ENCODE measurements around the gene CATSPERZ. TPM values are rescaled to one million over a fixed set of nuclear protein-coding genes. Genes with fewer than 3 reads are reported as not detected.
"Not testable (repeated sequence)": the region's sequence is repeated elsewhere in the genome, so short reads cannot be mapped to it uniquely, and the experiment has no call there.

CATSPERZ gene
- total RNA-seq, 8 experiments from 2014 or later = 0.76 to 1.9 (median 1.2) TPM; not detected in 3

DNA sequence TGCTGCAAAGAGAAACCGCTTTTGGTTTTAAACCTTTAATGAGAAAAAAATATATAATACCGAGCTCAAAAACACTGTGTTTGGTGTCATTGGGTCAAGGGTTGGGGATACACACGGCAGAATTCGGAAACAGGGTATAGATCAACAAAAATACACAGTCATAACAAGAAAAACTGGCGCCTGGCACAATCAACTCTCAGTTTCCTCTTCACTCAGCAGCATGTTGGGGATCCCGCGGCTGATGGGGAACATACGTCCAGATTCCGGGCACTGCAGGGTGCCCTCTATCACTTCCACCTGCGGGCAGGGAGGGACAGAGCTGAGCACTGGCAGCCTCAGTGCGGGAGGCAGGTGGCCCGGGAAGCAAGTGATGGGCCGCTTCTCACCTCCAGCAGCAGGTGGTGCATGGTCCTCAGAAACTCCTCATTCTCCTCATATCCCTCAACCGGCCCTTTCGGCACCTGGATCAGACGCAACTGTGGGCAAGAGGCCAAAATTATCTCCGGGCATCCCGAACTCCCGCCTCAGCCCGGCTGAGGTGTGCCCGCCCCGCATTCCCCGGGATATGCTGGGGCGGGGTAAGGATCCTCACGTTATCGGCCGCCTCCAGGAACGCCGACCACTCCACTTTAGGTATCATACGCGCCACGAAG is 16.6 kb downstream of the CATSPERZ start:
- in situ Hi-C loops (cut with MboI; ENCODE audit: low pct_unique_long_range_greater_than_20kb in 2 of 9, low sequenced_read_pairs in 9 of 9, unreplicated experiment in 9 of 9) = no loop called here
- Histone ChIP-seq H3K4me3 (peak overlapping the region; percentile 43 to 84 (median 57)), H3K27ac (peak overlapping the region; percentile 79 to 99), H3K4me1 (replicated peaks in 1 of 2) (peaks cover 11 to 12% of the 10 kb centered on the region in 2 donors)
- WGBS, 10 experiments = 0 to 83% (median 20%) methylated on average over 1 to 16 of the region's 32 CpGs; no CpG with 5 or more reads in 3 of the 10 experiments
- peak in 3 of 8 experiments; percentile 0 to 6 (median 0) for ATAC-seq (replicated peaks in 6 of 8)

- Histone ChIP-seq H3K4me3 (peak within 1 kb of the TSS; percentile 43 to 84 (median 57)), H3K27ac (peak within 1 kb of the TSS; percentile 99), H3K4me1 (replicated peaks in 1 of 2) (peaks cover 11 to 12% of the 10 kb centered on the region in 2 donors)
- peak; percentile 65 to 87 (median 80) for ATAC-seq (replicated peaks in 6 of 8)
- in situ Hi-C loops (cut with MboI; ENCODE audit: low pct_unique_long_range_greater_than_20kb in 2 of 9, low sequenced_read_pairs in 9 of 9, unreplicated experiment in 9 of 9) = no loop called here
- 0 to 1% (median 0%) methylated on average over 4 to 27 of the region's 43 CpGs; no CpG with 5 or more reads in 4 of the 10 experiments for WGBS, 10 experiments
Measured at GRCh38 chr11:64317325-64317960, 17.3 kb downstream of the CATSPERZ start, which contains the start of gene TRMT112. Gene TRMT112, minus strand, starts transcription at chr11:64317559. Its CDS starts 33 bp downstream, at chr11:64317526.

DNA sequence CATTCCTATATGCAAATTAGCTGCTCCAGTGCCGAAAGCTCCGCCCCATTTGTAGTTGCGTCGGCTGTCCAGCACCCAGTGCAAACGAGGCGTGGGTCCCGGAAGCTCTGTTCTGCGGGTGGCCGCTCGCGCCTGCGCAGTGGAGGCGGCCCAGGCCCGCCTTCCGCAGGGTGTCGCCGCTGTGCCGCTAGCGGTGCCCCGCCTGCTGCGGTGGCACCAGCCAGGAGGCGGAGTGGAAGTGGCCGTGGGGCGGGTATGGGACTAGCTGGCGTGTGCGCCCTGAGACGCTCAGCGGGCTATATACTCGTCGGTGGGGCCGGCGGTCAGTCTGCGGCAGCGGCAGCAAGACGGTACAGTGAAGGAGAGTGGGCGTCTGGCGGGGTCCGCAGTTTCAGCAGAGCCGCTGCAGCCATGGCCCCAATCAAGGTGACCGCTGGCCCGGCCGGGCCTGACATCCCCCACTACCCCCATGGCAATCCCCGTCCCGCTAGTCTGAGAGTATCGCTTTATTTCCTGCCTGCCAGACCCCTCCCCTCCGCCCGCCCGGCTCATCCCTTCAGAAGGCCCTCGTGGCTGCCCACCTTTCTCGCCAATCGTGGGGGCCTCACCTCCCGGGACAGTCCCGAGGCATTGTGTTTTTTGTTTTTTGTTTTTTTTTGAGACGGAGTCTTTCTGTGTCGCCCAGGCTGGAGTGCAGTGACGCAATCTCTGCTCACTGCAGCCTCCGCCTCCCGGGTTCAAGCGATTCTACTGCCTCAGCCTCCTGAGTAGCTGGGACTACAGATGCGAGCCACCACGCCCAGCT is 18.0 kb downstream of the CATSPERZ start, which contains the start of gene PRDX5:
TSS of gene PRDX5 (plus strand) at position 161 of the 805 bp plus-strand sequence. CDS start at position 256, 95 bp downstream.
- H3K4me1 ChIP-seq (replicated peaks in 1 of 2) = peaks cover 11 to 12% of the 10 kb centered on the region in 2 donors
- WGBS, 10 experiments = 0 to 2% (median 0%) methylated on average over 2 to 20 of the region's 61 CpGs; no CpG with 5 or more reads in 5 of the 10 experiments
- in situ Hi-C loops (cut with MboI; ENCODE audit: low pct_unique_long_range_greater_than_20kb in 2 of 9, low sequenced_read_pairs in 9 of 9, unreplicated experiment in 9 of 9) = no loop called here
- peak within 1 kb of the TSS; percentile 43 to 84 (median 57) for H3K4me3 ChIP-seq
- H3K27ac ChIP-seq = peak within 1 kb of the TSS; percentile 99
- ATAC-seq (replicated peaks in 6 of 8) = peak; percentile 60 to 90 (median 85)

GRCh38 chr11:64318766-64319761 is 18.9 kb downstream of the CATSPERZ start:
- in situ Hi-C loops (cut with MboI; ENCODE audit: low pct_unique_long_range_greater_than_20kb in 2 of 9, low sequenced_read_pairs in 9 of 9, unreplicated experiment in 9 of 9) = no loop called here
- Histone ChIP-seq H3K27ac (peak overlapping the region; percentile 99), H3K4me1 (replicated peaks in 1 of 2) (peaks cover 11 to 12% of the 10 kb centered on the region in 2 donors), H3K4me3 (peak overlapping the region; percentile 43 to 84 (median 57))
- no peak for ATAC-seq (replicated peaks in 6 of 8)
- 50 to 100% (median 78%) methylated on average over 1 to 5 of the region's 19 CpGs; no CpG with 5 or more reads in 5 of the 10 experiments for WGBS, 10 experiments

GRCh38 chr11:64320556-64320955 is 20.4 kb downstream of the CATSPERZ start:
- H3K4me1 ChIP-seq (replicated peaks in 1 of 2) = peaks cover 11 to 12% of the 10 kb centered on the region in 2 donors
- WGBS, 10 experiments = 88 to 100% (median 93%) methylated on average over 2 to 6 of the region's 7 CpGs; no CpG with 5 or more reads in 6 of the 10 experiments
- no peak for ATAC-seq (replicated peaks in 6 of 8)

DNA sequence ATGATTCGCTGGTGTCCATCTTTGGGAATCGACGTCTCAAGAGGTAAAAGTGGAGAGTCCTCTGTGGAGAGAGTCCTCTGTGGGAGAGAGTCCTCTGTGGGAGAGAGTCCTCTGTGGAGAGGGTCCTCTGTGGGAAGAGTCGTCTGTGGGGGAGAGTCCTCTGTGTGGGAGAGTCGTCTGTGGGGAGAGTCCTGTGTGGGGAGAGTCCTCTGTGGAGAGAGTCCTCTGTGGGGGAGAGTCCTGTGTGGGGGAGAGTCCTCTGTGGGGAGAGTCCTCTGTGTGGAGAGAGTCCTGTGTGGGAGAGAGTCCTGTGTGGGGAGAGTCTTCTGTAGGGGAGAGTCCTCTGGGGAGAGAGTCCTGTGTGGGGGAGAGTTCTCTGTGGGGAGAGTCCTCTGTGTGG is 20.9 kb downstream of the CATSPERZ start:
- peaks cover 11 to 12% of the 10 kb centered on the region in 2 donors for H3K4me1 ChIP-seq (replicated peaks in 1 of 2)
- no peak overlapping the region for H3K4me3 ChIP-seq
- in situ Hi-C loops (cut with MboI; ENCODE audit: low pct_unique_long_range_greater_than_20kb in 2 of 9, low sequenced_read_pairs in 9 of 9, unreplicated experiment in 9 of 9) = no loop called here
- no peak for ATAC-seq (replicated peaks in 6 of 8)
- 80 to 95% (median 92%) methylated on average over 1 to 3 of the region's 5 CpGs; no CpG with 5 or more reads in 6 of the 10 experiments for WGBS, 10 experiments
- H3K27ac ChIP-seq = no peak overlapping the region

More at GRCh38 chr11:64320556-64320955, 20.4 kb downstream of the CATSPERZ start:
- H3K27ac ChIP-seq = no peak overlapping the region
- in situ Hi-C loops (cut with MboI; ENCODE audit: low pct_unique_long_range_greater_than_20kb in 2 of 9, low sequenced_read_pairs in 9 of 9, unreplicated experiment in 9 of 9) = no loop called here
- no peak overlapping the region for H3K4me3 ChIP-seq

DNA sequence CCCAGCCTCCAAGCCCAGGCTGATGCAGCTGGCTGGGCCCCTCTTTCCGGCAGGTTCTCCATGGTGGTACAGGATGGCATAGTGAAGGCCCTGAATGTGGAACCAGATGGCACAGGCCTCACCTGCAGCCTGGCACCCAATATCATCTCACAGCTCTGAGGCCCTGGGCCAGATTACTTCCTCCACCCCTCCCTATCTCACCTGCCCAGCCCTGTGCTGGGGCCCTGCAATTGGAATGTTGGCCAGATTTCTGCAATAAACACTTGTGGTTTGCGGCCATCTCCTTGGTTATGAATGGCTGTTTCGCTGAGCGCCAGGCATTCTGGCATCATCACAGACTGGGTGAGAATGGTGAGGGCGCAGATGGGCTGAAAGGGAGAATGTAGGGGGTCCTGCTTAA is 21.4 kb downstream of the CATSPERZ start:
- Histone ChIP-seq H3K27ac (no peak overlapping the region), H3K4me3 (no peak overlapping the region), H3K4me1 (replicated peaks in 1 of 2) (peaks cover 9% of the 10 kb centered on the region in 2 donors)
- in situ Hi-C loops (cut with MboI; ENCODE audit: low pct_unique_long_range_greater_than_20kb in 2 of 9, low sequenced_read_pairs in 9 of 9, unreplicated experiment in 9 of 9) = no loop called here
- WGBS, 10 experiments = 80 to 100% (median 100%) methylated on average over 1 to 4 of the region's 5 CpGs; no CpG with 5 or more reads in 5 of the 10 experiments
- ATAC-seq (replicated peaks in 6 of 8) = no peak

DNA sequence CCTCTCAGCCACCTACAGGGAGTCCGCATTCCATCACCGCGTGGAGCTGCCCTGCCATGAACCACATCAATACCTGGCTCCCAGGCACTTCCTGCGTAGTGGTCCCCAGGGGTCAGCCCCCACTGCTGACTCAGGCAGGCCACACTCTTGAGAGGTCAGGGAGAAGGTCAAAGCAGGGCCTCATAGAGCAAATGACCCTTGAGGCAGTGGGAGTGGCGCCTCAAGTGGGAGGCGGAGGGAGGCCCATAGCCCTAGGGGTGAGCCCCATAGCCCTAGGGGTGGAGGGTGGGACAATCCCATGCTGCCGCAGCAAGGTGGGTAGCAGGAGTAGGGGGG is 22.7 kb downstream of the CATSPERZ start:
- Histone ChIP-seq H3K27ac (no peak overlapping the region), H3K4me1 (replicated peaks in 1 of 2) (peaks cover 6 to 7% of the 10 kb centered on the region in 2 donors), H3K4me3 (no peak overlapping the region)
- WGBS, 10 experiments = 64% methylated on average over 5 of the region's 7 CpGs; no CpG with 5 or more reads in 9 of the 10 experiments
- in situ Hi-C loops (cut with MboI; ENCODE audit: low pct_unique_long_range_greater_than_20kb in 2 of 9, low sequenced_read_pairs in 9 of 9, unreplicated experiment in 9 of 9) = no loop called here
- no peak for ATAC-seq (replicated peaks in 6 of 8)

- WGBS, 10 experiments = 33 to 50% (median 40%) methylated on average over 1 to 2 of the region's 5 CpGs; no CpG with 5 or more reads in 7 of the 10 experiments
- in situ Hi-C loops (cut with MboI; ENCODE audit: low pct_unique_long_range_greater_than_20kb in 2 of 9, low sequenced_read_pairs in 9 of 9, unreplicated experiment in 9 of 9) = no loop called here
- ATAC-seq (replicated peaks in 6 of 8) = peak in 2 of 8 experiments; percentile 1 to 5
- H3K27ac ChIP-seq = no peak overlapping the region
- peaks cover 6 to 7% of the 10 kb centered on the region in 2 donors for H3K4me1 ChIP-seq (replicated peaks in 1 of 2)
- H3K4me3 ChIP-seq = no peak overlapping the region
Measured at GRCh38 chr11:64323373-64323772, 23.2 kb downstream of the CATSPERZ start.

DNA sequence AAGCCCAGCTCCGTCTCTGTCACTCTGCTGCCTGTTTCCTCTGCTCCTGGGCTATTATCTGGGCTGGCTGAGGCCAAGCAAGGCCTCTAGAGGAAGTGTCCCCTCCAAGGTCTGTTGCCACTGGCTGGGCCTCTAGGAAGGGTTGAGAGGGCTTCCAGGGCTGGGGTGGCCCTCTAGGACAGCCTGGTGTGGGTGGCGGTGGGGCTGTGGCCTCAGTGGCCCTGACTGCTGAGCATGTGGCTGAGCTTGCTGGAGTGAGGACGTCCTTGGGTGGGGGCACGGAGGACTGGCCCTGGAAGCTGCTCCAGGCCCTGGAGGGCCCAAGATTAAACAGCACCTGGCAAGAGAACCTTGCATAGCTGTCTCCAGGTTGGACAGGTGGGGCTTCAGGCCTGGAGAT is 23.8 kb downstream of the CATSPERZ start:
- 100% methylated on average over 3 of the region's 4 CpGs; no CpG with 5 or more reads in 9 of the 10 experiments for WGBS, 10 experiments
- H3K4me3 ChIP-seq; H3K4me1 ChIP-seq (replicated peaks in 1 of 2); in situ Hi-C loops (cut with MboI; ENCODE audit: low pct_unique_long_range_greater_than_20kb in 2 of 9, low sequenced_read_pairs in 9 of 9, unreplicated experiment in 9 of 9); H3K27ac ChIP-seq: not testable (repeated sequence)
- ATAC-seq (replicated peaks in 6 of 8) = peak in 2 of 8 experiments; percentile 7 to 11

DNA sequence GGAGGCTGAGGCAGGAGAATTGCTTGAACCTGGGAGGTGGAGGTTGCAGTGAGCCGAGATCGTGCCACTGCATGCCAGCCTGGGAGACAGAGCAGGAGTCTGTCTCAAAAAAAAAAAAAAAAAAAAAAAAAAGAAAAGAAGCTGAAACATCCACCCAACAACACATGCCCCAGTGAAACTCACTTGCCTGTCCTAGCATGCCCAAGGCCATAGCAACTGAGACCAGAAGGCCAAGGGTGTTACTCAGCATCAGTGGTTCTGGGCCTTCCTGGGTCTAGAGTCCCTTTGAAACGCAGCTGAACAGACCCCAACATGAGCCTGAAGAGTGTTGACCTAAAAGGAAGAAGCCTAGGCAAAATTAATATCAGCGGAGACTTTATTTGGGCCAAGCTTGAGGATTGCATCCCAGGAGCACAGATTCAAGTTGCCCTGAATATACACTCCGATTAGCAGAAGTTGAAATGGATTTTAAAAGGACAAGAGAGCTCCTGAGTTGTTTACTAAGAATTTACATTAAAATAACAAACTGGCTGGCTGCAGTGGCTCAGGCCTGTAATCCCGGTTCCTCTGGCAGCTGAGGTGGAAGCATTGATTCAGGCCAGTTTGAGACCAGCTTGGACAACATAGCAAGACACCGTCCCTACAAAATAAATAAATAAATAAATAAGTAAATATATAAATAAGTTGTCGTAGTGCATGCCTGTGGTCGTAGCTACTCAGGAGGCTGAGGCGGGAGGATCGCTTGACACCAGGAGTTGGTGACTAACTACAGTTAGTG is 24.7 kb downstream of the CATSPERZ start:
- in situ Hi-C loops (cut with MboI; ENCODE audit: low pct_unique_long_range_greater_than_20kb in 2 of 9, low sequenced_read_pairs in 9 of 9, unreplicated experiment in 9 of 9) = no loop called here
- Histone ChIP-seq H3K4me1 (replicated peaks in 1 of 2) (no peaks in the 10 kb centered on the region), H3K27ac (no peak overlapping the region), H3K4me3 (no peak overlapping the region)
- WGBS, 10 experiments = 71 to 92% (median 86%) methylated on average over 2 to 9 of the region's 11 CpGs; no CpG with 5 or more reads in 1 of the 10 experiments
- peak in 4 of 8 experiments; percentile 2 to 34 (median 4) for ATAC-seq (replicated peaks in 6 of 8)
